Stimulated activated CD4-positive, alpha-beta T cell treated with anti-CD3 and anti-CD28 coated beads, Interleukin-4, amount 100 ng/mL, for 4 hours (primary cell): Measurements from ENCODE around the gene AGBL1.
A peak's percentile ranks its signal among the peaks of the same experiment; 100 is the strongest.

ENCODE experiments used
- DNase-seq, 2 experiments: peaks; one replicate each; pipeline ENCODE4 v3.0.0-alpha.2; 2020

The AGBL1 gene

DNA sequence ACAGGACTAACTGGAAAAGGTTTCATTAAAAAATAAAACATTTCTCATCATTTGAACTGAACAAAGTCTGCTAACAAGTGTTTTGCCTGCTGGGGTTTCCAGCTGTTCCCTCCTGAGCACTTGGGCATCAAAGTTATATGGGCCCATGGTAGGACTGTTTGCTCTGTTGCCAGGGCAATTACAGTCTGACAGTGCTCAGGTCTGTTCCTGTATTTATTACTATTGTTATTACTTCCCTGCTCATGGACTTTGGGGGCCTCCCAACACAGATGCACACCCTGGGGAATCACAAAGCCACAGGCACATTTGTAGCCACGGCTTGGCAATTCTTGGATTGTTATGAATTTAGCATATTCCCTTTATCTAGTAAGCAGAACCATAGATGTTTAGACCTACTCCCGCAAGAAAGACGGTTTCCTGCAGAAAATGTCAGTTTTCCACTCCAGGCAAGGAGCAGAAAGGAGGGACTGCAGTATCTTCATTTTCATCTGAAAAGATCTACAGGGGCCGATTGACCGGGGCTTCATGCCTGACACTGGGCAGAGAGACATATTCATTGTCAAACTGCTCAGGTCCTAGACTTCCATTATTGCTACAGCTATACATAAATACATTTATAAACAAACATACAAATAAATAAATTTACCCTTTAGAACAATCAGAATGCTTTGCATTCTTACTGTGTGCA lies 580.2 kb downstream of the AGBL1 start:
- DNase-seq, result no peak

- no peak for DNase-seq
These were observed 581.9 kb downstream of the AGBL1 start for GRCh38 chr15:86661580-86661979.

DNA sequence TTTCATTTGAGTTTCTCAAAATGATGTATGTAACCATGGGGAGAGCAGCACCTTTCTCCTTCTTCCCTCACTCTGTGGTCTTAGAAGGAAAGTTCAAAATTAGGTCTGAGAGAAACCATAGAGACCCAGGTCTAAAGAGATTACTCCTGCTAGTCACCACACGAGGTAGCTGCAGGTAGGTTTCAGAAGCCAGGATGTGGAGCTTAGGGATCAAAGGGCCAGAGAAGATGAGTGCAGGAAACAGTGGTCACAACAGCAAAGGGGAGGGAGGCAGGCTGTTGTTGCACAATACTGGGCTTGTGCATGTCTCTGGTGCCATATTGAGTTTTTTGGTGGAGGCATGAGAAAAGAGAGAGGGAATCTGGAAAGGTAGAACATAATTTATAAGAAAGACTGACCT lies 583.6 kb downstream of the AGBL1 start:
- no peak for DNase-seq

- no peak for DNase-seq
These were observed 584.3 kb downstream of the AGBL1 start for GRCh38 chr15:86663979-86664378.

DNA sequence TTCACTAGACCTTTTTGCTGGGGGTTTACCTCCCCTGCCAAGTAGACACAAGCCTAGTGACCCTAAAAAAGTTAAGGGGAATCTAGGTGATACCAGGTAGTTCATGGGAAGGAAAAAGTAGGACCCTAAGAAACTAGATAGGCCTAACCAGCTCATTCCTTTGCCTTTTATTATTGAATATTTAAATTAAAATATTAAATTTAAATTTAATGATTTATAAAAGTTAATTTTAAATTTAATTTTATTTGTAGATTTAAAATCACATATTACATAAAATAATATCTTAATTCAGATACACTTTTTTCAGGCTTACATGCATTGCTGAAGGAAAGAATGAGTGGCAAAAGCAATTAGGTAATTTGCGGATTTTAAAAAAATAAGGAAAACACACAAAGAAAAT lies 584.9 kb downstream of the AGBL1 start:
- no peak for DNase-seq

DNA sequence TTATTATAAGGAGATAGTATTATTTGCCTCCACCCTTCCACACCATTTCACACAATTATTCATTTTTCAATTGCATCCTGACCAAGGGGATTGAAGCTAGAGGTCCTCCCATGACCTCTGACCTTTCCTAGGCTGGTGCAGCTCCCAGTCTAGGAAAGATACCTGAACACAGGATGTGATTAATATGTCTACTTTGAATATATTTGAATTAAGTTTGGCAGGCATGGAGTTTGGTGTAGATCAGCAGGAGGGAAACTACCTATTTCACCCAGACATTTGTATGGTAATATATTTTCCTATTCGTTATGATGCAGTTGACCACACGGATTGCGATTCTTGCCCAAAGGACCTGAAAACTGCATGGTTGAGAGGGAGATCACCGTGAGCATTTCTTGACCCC lies 596.3 kb downstream of the AGBL1 start:
- DNase-seq, result no peak

DNA sequence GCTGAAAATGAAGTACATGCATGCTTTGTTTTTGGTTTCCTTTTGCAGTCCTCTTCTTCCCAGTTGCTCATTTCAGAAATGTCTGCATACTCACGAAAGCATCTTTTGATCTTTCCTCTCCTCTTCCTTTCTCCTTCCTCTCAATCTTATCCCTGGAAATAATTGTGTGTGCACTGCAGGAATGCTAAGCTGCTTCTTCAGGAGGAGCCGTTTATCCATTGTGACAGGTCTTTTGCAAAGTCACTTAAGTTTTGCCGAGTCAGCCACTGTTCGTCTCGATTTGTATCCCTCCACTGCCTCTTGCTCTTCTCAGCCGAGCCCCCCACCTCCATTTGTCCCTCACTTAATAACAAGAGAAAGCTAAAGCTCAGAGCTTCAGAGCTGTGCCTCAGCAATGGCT lies 597.6 kb downstream of the AGBL1 start:
- no peak for DNase-seq

GRCh38 chr15:86685263-86685662 lies 605.6 kb downstream of the AGBL1 start:
- DNase-seq, result no peak

- no peak for DNase-seq
These were observed 609.3 kb downstream of the AGBL1 start for GRCh38 chr15:86689006-86689405.

GRCh38 chr15:86690566-86690965 lies 610.9 kb downstream of the AGBL1 start:
- DNase-seq, result no peak

DNA sequence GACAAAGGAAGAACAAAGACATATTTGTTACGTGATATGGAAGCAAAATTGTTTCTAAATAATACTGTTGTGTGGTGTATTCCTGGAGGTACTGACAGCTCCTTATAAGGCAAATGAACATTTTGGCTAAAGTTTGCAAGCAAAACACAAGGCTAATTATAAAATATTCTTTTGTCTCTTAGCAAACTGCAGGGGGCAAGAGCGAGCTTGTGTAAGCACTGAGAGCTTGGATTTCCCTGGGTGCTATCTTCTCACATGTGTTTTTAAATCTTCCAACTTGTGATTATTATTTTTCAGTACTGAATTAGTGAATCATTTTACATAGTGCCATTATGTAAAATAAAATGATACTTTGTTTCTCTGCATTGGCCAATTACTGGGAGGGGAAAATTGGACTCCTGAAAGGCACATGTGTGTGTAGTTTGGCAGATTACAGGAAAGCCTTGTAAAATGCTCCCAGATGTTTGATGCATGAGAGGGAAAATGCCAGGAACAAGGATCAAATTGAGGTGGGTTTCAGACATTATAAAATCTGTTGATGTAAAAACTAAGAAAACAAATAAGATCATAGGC lies 611.5 kb downstream of the AGBL1 start:
- no peak for DNase-seq

GRCh38 chr15:86700864-86701610 lies 621.4 kb downstream of the AGBL1 start:
- DNase-seq, result no peak

- DNase-seq, result no peak
These were observed 621.9 kb downstream of the AGBL1 start for GRCh38 chr15:86701611-86701963.

- no peak for DNase-seq
These were observed 627.1 kb downstream of the AGBL1 start for GRCh38 chr15:86706813-86707212.

GRCh38 chr15:86711476-86711875 lies 631.8 kb downstream of the AGBL1 start:
- no peak for DNase-seq

DNA sequence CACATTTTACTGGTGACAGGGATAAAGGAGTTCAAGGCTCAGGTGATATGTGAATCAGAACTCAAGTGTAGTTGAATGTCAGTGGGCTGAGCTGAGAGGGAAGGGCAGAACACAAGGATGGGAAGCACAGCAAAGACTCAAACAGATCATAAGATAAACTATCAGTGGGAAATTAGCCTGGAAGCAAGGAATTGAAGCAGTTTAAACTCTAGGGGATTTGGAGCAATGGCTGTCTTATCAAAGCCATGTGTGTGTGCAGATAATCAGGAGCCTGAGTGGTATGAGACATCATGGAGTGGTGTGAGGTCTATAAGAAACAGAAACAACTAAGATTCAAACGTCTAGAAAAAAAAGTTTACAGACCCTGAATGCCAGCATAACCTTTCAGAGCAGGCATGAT lies 634.6 kb downstream of the AGBL1 start:
- DNase-seq, result no peak

GRCh38 chr15:86725628-86726027 lies 646.0 kb downstream of the AGBL1 start:
- DNase-seq, result no peak

DNA sequence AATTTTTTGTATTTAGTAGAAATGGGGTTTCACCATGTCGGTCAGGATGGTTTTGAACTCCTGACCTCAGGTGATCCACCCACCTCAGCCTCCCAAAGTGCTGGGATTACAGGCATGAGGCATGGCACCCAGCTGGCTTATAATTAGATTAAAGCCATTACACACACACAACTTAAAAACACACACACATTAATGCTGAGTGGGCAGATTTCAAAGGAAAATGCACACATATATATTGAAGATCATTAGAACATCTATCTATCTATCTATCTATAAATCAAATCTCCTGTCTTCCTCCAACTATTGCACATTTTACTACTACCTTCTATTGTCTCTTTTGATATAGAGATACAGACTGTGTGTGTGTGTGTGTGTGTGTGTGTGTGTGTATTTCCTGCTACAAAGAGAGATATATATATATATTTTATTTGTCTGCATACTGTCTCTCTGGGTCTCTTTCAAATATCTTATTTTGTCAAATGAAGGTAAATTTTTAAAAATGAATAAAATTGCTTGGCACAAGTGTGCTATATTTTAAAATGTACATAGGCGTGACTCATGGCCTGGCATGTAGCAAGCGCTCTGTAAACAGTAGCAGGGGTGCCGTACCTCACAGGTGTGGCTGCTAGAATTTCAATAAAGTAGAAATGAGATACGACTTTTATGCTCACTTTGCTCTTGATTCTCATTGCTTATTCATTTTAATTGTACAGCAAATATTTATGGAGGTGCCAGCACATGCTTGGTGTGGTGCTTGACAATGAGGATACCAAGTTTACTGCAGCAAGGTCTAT lies 655.8 kb downstream of the AGBL1 start:
- no peak for DNase-seq

GRCh38 chr15:86741917-86742316 lies 662.2 kb downstream of the AGBL1 start:
- DNase-seq, result no peak

DNA sequence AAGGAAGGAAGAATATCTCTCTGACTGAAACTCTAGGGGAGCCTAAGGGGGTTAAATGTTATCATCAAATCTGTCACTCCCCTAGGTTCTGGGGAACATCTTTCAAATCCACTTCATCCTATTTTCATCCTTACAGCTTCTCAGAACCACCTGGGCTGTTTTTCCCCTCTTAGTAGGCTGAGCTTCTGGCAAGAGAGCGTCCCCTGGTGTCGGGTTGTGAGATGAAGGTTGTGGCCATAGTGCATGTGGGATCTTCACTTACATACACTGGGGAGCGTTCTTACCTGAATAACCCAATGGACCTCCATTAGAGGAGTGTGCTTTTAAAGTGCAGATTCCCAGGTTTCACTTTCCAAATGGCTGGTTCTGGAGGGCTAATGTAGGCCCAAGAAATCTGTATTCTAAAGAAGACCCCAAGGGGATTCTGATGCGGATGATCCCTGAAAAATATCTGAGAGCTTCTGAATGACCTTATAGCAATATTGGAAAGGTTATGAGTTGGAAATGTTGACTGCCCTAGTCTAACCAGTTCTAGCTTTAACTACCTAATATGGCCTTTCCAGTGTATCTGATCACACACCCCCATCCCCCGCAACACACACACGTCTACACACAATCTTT lies 663.7 kb downstream of the AGBL1 start:
- peak; percentile 27 to 61 for DNase-seq

DNA sequence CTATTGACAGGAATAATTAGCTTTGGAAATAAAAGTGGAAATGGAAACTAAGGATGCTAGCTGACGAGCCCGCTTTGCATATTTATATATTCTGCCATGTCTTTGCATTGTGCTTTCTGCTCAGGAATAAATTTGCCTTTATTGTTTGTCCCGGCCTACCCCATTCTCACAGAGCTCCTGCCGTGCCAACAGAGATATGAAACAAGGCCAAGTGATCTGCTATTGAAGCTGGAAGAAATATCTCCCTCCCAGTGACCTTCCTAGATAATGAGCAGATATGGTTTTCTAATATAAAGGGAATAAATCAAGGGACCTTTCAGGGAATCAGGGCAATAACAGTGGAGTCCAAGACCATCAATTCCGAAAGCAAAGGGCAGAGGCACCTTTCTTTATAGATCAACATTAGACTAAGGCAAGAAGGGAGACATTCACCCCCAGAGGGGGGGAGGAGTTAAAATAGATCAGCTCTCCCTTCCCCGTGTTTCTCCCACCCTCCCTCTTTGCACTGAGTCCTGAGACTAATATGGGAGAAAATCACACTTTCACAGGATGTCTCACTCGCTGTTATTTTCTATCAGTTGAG lies 664.6 kb downstream of the AGBL1 start:
- no peak for DNase-seq

DNA sequence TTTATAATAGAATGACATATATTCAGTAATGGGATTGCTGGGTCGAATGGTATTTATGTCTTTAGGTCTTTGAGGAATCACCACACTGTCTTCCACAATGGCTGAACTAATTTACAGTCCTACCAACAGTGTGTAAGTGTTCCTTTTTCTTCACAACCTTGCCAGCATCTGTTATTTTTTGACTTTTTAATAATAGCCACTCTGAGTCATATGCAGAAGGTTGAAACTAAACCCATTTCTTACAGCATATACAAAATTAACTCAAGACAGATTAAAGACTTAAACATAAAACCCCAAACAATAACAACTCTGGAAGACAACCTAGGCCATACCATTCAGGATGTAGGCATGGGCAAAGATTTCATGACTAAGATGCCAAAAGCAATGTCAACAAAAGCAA lies 671.4 kb downstream of the AGBL1 start:
- DNase-seq, result no peak

GRCh38 chr15:86754846-86755245 lies 675.2 kb downstream of the AGBL1 start:
- DNase-seq, result no peak
